HG02763 (cell line): ENCODE data around the gene ZC3H18.

Experiments used
- ATAC-seq: cut with Tn5 transposase; IDR thresholded peaks from one replicate; pipeline ENCODE4 v1.9.1; 2021; ENCODE audit warnings: mild to moderate bottlenecking, moderate library complexity; ENCODE audit not compliant: unreplicated experiment

The ZC3H18 gene

GRCh38 chr16:88548985-88549384, 21.2 kb upstream of the ZC3H18 start:
- no peak for ATAC-seq

- ATAC-seq, result no peak
Observed at GRCh38 chr16:88549671-88550245, 20.4 kb upstream of the ZC3H18 start.

- ATAC-seq, result no peak
Observed at GRCh38 chr16:88550246-88550661, 19.9 kb upstream of the ZC3H18 start.

GRCh38 chr16:88552166-88552565, 18.0 kb upstream of the ZC3H18 start:
- no peak for ATAC-seq

GRCh38 chr16:88552815-88553214, 17.4 kb upstream of the ZC3H18 start:
- no peak for ATAC-seq

- no peak for ATAC-seq
Observed at GRCh38 chr16:88553739-88554138, 16.5 kb upstream of the ZC3H18 start.

- ATAC-seq, result no peak
Observed at GRCh38 chr16:88554711-88555264, 15.4 kb upstream of the ZC3H18 start.

- no peak for ATAC-seq
Observed at GRCh38 chr16:88556294-88556988, 13.8 kb upstream of the ZC3H18 start.

- ATAC-seq, result no peak
Observed at GRCh38 chr16:88558457-88559442, 11.5 kb upstream of the ZC3H18 start.

- no peak for ATAC-seq
Observed at GRCh38 chr16:88560714-88561484, 9.3 kb upstream of the ZC3H18 start.

GRCh38 chr16:88561485-88562359, 8.5 kb upstream of the ZC3H18 start:
- no peak for ATAC-seq

- no peak for ATAC-seq
Observed at GRCh38 chr16:88566158-88566557, 4.0 kb upstream of the ZC3H18 start.

- ATAC-seq, result no peak
Observed at GRCh38 chr16:88568710-88569613, 1.2 kb upstream of the ZC3H18 start.

GRCh38 chr16:88569614-88569984, 604 bp upstream of the ZC3H18 start:
- ATAC-seq, result peak; percentile 17

GRCh38 chr16:88570691-88571092, 489 bp downstream of the ZC3H18 start:
- no peak for ATAC-seq

GRCh38 chr16:88575251-88575650, 5.0 kb downstream of the ZC3H18 start:
- ATAC-seq, result no peak

- ATAC-seq, result no peak
Observed at GRCh38 chr16:88576307-88576706, 6.1 kb downstream of the ZC3H18 start.

- no peak for ATAC-seq
Observed at GRCh38 chr16:88577166-88577565, 7.0 kb downstream of the ZC3H18 start.
